HEK293T (cell line): ENCODE data around the gene TAF3.
"Not testable (repeated sequence)": the region's sequence is repeated elsewhere in the genome, so short reads cannot be mapped to it uniquely, and the experiment has no call there.

Source experiments
- ARNT ChIP-seq: fragments of 450-650 bp; IDR thresholded peaks from 2 replicates; pipeline ENCODE4 v1.6.1; 2017; ENCODE audit warnings: mild to moderate bottlenecking
- CTBP1 ChIP-seq: fragments of 450-650 bp; IDR thresholded peaks from 2 replicates; pipeline ENCODE4 v1.6.1; 2016; ENCODE audit warnings: borderline replicate concordance
- FOXK2 ChIP-seq: fragments of 450-650 bp; IDR thresholded peaks from 2 replicates; pipeline ENCODE4 v1.6.1; 2016; ENCODE audit warnings: mild to moderate bottlenecking
- FOXM1 ChIP-seq: fragments of 450-650 bp; IDR thresholded peaks from 2 replicates; pipeline ENCODE4 v1.6.1; 2017; ENCODE audit warnings: mild to moderate bottlenecking, borderline replicate concordance
- NFRKB ChIP-seq: fragments of 450-650 bp; IDR thresholded peaks from 2 replicates; pipeline ENCODE4 v1.6.1; 2016; ENCODE audit warnings: mild to moderate bottlenecking, moderate library complexity

GRCh38 chr10:8031211-8031610 is 212.9 kb downstream of the TAF3 start:
- TF ChIP-seq CTBP1, ARNT, FOXM1, NFRKB, FOXK2: not testable (repeated sequence)
